ENCODE results near the gene ZMYND8.
"Not testable (repeated sequence)": the region's sequence is repeated elsewhere in the genome, so short reads cannot be mapped to it uniquely, and the experiment has no call there.

Gene ZMYND8

DNA sequence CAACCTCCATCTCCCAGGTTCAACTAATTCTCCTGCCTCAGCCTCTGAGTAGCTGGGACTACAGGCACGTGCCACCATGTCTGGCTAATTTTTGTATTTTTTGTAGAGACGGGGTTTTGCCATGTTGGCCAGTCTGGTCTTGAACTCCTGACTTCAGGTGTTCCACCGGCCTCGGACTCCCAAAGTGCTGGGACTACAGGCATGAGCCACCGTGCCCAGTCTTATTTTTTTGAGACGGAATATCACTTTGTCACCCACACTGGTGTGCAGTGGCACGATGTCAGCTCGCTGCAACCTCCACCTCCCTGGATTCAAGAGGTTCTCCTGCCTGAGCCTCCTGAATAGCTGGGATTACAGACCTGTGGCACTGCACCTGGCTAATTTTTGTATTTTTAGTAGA, 17.6 kb upstream of the ZMYND8 start:
- not testable (repeated sequence) for H3K27ac ChIP-seq, H3K4me3 ChIP-seq

DNA sequence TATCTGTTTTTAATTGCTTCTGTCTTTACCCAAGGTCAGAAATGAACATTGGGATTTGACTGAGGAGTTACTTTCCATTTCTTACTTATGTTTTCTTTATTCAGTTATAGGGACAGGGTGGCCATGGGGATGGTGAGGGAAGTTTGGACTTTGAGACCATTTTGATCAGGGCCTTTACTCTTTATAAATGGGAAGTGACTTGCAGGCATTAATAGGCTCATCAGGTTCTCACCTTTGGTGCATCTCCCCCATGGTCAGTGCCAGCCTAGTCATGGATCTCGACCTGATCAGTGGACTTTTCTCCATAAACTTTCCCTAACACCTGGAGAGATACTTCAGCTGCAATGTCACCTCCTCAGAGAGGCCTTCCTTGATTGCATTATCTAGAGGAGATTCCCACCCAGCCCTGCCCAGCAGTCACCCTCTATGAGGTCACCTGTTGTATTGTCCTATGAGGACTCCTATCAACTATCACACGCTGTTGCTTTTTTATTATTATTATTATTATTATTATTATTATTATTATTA, 16.8 kb upstream of the ZMYND8 start:
- H3K4me3 ChIP-seq = no peak overlapping the region
- no peak overlapping the region for H3K27ac ChIP-seq

DNA sequence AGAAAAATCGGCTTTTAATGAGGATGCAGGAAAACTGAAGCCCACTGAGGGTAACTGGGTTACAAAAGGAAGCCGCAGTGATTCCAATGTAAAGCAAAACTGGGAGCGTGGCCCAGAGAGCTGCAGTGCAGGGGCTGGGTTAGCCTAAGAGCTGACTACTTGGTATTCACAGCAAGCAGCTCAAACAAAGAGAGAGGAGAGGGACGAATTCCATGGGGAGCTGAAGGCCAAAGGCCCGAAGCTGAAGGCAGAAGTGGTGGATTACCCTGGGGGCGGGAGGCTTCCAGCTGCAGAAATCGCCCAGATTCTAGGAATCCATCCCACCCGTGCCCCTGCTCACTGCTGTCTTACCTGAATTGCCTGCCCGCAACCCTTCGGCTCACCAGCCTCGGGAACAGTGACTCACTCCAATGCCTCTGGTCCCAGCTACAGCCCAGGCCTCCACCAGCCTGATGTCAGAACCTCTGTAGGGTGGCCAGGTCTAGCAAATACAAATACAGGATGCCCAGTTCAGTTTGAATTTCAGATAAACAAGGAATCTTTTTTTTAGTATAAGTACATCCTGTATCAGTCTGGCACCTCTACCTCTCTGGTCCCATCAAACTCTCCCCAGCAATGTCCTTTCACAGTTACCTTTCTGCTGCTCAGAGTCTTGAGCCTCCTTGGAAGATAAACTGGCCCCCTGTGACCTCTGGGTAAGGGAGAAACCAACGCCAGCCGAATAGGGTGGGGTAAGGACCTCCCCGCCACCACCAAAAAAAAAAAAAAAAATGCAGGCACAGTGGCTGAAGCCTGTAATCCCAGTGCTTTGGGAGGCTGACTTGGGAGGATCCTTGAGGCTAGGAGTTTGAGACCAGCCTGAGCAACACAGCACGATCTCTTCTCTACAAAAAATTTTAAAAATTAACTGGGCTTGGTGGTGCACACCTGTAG, 14.6 kb upstream of the ZMYND8 start:
- Histone ChIP-seq H3K27ac (no peak overlapping the region), H3K4me3 (no peak overlapping the region)

DNA sequence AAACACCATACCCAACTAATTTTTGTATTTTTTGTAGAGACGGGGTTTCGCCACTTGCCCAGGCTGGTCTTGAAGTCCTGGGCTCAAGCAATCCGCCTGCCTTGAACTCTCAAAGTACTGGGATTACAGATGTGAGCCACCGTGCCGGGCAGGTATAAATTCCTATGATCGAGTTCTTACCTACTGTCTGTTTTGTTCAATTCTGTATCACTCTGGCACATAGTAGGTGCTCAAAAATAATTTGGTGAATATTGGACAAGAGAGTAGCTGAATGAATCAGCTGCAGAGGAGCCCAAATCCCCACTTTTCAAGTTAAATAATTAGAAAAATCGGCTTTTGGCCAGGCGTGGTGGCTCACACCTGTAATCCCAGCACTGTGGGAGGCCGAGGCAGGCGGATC, 13.7 kb upstream of the ZMYND8 start:
- H3K27ac ChIP-seq = no peak overlapping the region
- H3K4me3 ChIP-seq = no peak overlapping the region

DNA sequence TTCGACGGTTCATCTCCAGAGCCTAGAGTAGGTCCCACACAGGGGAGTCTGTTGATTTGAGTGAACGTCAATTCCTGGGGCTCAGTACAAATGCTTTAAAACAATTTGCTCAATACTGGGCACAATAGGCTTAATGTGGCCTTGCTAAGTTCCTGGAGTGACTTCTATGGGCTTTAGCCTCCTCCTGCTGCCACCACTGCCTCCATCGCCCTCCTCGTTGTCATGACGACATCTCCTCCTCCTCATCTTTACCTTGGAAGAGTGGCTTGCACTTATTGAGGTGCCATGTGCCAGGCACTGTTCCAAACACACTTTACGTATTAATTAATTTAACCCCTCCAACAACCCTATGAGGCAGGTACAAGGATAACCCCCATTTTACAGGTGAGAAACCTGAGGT, 11.8 kb upstream of the ZMYND8 start:
- Histone ChIP-seq H3K4me3 (no peak overlapping the region), H3K27ac (no peak overlapping the region)

DNA sequence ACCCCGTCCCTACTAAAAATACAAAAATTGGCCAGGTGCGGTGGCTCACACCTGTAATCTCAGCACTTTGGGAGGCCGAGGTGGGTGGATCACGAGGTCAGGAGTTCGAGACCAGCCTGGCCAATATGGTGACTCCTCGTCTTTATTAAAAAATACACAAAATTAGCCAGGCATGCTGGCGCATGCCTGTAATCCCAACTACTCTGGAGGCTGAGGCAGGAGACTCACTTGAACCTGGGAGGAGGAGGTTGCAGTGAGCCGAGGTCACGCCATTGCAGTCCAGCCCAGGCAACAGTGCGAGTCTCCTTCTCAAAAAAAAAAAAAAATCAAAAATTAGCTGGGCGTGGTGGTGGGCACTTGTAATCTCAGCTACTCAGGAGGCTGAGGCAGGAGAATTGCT, 9.8 kb upstream of the ZMYND8 start:
- not testable (repeated sequence) for H3K27ac ChIP-seq, H3K4me3 ChIP-seq

DNA sequence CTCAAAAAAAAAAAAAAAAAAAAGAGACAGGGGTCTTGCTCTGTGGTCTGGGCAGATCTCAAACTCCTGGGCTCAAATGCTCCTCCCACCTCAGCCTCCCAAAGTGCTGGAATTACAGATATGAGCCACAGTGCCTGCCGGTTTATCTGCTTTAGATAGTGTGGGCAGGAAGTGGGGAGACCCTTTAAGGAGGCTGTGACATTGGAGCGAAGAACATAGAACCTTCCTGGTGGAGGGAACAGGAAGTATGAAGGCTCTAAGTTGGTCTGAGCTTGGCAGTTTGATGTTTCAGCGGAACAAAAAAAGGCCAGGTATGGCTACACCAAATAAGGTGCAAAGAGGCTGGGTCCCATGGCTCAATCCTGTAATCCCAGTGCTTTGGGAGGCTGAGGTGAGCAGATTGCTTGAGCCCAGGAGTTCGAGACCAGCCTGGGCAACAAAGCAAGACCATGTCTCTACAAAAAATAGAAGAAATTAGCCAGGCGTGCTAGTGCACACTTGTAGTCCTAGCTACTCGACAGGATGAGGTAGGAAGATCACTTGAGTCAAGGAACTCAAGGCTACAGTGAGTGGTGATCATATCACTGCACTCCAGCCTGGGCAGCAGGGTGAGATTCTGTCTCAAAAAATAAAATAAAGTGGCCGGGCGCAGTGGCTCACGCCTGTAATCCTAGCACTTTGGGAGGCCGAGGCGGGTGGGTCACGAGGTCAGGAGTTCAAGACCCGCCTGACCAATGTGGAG, 8.7 kb upstream of the ZMYND8 start:
- Histone ChIP-seq H3K27ac (no peak overlapping the region), H3K4me3 (no peak overlapping the region)

DNA sequence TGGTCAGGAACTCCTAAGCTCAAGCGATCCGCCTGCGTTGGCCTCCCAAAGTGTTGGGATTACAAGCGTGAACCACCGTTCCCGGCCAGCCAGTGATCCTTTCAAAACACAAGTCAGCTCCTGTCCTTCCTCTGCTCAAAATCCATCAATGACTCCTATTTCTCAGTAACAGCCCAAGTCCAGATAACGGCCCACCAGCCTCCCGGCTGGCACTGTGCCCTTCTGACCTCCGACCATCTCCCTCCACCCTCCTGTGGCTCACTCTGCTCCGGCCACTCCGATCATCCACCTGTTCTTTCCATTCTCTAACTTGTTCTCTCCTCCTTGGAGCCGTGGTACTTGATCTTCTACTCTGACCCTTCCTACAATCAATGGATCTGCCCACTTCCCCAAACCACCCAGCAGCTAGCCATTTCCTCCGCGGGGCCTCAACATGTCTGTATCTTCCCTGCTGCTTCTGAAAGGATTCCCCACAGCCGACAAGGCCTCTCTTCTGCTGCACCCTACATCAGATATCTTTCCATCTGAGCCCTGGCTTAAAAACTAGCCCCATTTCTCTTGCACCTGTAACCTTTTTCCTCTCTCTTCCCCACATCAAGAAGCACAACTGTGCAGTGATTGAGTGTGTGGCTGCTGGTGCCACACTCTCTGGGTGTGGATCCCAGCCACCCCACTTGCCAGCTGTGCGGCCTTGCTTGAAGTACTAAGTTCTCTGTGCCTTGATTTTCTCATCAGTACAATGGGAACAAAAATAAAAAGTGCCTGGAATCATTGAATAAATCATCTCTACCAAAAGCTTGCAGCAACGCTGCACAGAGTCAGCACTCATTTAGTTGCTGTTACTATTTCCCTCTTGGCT, 6.1 kb upstream of the ZMYND8 start:
- H3K4me3 ChIP-seq = no peak overlapping the region
- peak overlapping the region in 13 of 21 experiments; percentile 10 to 98 (median 51) for H3K27ac ChIP-seq

DNA sequence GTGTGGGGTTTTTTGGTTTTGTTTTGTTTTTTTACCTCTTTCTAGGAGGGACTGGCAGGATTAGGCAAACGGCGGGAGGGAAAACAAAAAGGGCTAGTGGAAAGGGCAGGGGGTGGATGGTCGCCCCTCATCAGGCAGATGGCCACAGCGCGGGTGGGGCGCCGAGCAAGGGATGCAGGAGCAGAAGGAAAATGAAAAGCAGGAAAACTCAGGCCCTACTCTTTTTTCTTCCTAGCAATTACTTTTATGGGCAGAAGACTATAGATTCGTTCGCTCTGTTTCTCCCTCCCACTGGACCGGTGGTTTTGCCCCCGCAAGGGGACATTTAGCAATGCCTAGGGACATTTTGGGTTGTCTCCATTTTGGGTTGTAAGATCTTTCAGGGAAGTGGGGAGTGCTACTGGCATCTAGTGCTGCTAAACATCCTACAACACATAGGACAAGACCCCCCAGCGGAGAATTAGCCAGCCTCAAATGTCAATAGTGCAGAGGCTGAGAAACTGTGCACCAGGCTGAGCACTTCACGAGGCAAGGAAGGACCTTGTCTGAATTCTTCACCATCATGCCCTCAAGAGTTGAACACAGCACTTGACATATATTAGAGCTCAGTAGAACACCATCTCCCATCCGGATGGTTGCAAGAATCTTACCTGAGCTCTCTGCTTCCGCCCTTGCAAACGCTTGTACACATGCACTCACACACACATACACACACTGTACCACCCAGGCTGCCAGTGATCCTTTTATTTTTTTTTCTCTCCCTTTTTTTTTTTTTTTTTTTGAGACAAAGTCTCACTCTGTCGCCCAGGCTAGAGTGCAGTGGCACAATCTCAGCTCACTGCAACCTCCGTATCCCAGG, 4.8 kb upstream of the ZMYND8 start:
- H3K4me3 ChIP-seq = peak overlapping the region in 2 of 7 experiments; percentile 3 to 18
- peak overlapping the region; percentile 55 to 100 (median 98) for H3K27ac ChIP-seq

DNA sequence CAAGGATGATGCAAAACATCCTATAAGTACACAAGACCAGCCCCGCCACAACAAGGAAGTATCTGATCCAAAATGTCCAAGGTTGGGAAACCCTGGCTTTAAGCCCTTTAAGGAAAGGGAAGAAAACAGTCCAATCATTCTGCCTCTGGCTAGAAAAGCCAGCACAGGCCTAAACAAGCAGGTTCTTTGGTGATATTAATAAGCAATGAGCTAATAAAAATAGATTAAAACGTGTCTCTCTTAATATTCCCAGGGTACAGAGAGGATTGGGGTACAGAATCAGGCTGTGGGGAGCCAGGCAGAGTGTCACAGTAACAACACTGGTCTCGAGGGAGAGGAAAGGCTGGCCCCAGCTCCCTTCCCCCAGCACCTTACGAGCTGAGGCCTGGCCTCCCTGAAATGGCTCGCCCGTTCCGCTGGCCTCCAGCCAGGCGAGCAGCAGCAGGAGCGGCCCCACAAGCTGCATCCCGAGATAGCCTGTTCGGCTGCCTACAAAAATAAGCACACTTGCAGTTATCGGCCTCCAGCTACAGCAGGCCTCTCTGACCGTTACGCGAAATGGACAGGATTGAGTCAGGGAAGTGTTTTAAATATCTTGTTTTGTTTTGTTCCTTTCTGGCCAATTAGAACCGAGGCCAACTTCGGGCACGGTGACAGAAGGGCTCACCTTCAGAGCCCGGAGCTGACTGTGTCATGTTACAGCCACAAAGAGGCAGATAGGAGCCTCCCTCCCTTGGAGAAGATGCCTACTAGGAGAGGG, 4.0 kb upstream of the ZMYND8 start:
- H3K4me3 ChIP-seq = peak overlapping the region in 2 of 7 experiments; percentile 3 to 18
- peak overlapping the region; percentile 55 to 100 (median 98) for H3K27ac ChIP-seq

DNA sequence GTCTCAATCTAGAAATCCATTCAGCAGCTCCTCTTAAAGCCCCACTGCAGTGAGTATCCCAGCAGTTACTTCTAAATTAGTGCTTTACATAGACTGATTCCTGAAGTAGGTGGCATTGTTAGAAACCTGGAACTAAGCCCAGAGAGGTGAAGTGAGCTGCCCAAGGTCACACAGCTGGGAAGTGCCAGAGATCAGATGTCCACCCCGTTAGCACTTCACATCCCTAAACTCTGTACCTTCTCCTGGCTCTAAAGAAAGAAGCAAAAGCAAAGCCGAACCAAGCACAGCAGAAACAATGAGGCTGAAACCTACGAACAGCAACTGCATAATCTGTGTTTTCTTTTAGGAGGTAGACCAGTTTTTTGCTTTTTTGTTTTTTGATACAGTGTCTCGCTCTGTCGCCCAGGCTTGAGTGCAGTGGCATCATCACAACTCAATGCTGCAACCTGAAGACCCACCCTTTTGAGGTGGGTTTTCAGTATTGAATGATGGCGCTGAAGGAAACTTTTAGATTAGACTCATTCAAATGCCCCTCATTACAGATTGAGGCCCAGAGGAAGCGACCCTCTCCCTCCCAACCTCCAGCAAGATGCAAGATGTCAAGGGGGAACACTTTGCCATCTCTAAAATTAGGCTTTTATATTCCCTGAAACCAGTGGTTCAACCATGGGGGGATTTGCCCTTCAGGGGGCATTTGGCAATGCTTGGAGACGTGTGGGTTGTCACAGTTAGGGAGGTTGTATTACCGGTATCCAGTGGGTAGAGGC, 3.2 kb upstream of the ZMYND8 start:
- H3K27ac ChIP-seq = peak overlapping the region; percentile 55 to 100 (median 98)
- H3K4me3 ChIP-seq = no peak overlapping the region

DNA sequence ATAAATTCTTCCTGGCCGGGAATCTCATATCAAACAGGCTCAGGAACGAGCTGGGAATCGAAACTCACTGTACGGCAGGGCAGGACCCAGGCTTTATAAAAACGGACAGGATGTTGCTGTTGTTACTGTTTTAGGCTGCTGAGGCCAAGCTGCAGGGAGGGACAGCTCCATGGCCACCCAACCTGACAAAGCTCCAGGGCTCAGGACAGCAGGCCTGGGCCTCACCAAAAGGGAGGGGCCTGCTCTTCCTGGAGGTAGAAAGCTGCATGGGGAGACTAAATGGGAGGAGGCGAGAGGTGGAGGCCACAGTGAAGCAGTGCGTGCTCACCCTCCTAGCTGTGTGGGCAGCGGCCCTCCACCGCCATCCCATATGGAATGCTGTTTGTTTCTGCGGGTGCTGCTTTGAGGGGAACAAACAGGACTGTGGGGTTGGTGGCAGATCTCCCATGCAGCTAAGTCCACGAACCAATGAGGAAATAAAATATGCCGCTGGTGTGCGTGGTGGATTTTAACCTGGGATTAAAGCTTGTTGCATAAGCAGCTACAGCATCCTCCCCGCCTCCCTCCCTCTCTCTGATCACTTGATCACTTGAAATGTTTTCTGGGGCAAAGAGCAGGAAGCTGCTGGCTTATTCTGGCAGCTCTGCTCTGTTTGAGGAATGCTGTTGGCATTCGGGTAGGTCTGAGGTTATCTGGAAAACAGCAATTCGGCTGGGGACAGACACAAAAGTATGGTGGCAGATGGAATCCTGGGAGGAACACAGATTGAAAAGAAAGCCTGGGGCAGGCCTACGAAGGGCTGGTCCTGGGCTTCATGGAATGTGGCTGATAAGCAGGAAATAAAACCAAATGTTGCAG, 2.4 kb upstream of the ZMYND8 start:
- Histone ChIP-seq H3K4me3 (no peak overlapping the region), H3K27ac (peak overlapping the region; percentile 61 to 100 (median 98))

DNA sequence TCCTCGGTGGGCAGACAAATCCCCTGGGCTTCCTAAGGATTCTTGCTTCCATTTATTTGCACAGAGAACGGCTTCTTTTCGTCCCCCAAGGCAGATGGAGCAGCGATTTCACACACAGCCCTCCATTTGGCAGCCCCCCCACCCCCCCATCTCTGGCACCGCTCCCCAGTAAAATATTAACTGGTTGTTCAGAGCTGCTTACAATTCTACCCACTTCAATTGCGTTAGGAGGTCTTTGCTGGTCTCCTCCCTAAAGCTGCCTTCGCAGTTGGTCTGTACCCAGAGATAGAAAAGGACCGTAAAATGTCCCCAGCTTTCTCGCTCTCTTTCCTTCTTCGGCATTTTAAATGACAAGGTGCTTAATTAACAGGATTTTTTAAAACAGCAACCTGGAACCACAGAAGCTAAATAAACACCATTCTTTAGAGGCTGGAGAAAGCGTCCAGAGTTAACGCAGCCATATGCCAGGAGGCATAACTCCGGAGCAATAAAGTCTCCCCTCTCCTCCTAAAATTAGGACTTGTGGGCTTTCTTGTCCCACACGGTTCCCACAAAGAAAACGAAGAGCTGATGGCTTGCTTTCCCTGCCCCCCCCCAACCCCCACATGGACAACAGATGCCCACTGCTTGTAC, 1.7 kb upstream of the ZMYND8 start:
- Histone ChIP-seq H3K27ac (peak overlapping the region; percentile 71 to 100 (median 98)), H3K4me3 (no peak overlapping the region)

DNA sequence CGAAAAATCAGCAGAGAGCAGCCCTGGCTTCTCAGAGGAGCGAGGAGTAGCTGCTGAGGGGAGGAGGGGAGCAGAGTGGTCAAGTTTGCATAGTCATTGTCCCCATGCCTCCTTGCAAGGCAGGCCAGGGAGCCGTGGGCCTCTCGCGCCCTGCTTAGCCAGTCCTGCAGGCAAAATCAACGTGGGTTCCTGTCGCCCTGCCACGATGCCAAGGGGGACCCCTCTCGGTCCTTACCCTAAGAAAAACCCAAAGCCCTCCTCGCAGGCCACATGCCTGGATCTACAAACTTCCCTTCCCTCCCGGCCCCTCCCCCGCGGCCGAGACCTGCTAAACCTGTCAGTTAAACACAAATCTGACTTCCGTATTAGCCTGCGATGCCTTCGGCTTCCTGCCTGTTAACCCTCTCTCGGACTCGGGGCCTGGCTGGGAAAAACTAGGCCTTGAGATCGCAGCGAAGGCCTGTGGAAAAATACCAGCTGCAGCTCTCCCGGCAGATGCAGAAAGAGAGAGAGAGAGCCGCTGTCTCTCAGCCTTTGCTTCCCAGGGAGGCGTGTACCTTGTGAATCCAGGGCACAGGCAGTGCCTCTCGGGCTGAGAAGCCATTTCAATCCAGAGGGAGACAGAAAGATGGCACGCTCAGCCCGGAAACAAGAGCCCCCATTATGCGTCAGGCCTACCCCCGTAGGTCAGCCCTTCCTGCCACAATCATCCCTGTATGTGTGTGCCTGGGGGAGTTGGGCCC, 968 bp upstream of the ZMYND8 start:
- Histone ChIP-seq H3K4me3 (peak overlapping the region in 4 of 7 experiments; percentile 3 to 9 (median 6)), H3K27ac (peak overlapping the region; percentile 71 to 100 (median 98))

DNA sequence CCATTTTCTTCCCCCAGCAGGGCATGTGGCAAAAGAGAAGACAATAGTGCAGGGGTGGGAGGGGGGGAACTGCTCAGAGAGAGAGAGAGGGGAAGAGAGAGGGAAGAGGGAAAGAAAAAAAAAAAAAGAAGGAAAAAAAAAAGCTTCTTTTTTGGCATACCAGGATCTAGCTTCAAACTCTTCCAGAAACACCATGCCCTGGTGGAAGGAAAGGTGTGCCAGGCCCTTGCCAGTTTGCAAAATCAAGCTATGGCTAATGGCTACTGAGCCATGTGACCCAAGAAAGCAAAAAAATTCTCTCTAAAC, 326 bp downstream of the ZMYND8 start:
- peak overlapping the region; percentile 38 to 100 (median 98) for H3K27ac ChIP-seq
- peak overlapping the region in 6 of 7 experiments; percentile 1 to 27 (median 6) for H3K4me3 ChIP-seq

Data from skin epidermis (tissue), 12 donors.